Measurements from ENCODE around the gene SYNPO.

Gene SYNPO

DNA sequence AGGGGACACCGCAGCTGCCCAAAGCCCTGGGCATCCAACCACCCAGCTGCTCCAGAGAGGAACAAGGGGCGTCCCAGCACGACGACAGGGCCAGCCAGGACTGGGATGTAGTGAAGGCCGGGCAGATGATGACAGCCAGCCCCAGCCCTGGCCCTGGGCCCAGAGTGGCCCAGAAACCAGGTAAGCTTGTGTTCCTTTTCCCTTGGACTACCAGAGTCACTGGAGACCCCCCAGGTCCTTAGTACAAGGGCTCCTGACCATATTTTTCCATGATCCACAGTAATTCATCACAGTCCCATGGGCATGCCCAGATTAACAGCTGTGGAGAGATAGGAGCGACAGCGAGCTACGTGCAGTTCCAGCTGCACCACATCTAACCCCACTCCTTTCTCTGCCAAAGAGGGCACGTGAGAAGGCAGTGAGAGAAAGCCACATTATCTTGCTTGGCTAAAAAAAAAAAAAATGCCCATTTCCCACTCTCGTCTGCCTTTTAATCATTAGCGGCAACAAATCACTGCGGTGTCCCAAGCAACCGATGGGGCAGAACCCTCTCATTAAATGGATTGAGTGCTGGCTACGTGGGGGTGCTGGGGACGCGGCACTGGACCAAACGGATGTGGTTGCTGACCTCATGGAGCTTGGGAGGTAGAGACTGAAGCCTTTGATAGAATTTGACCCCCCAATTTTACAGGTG, 21.7 kb upstream of the SYNPO start:
- no peak overlapping the region for H3K4me3 ChIP-seq (ENCODE audit: low read depth, low read length)
- TF ChIP-seq, protein P1, sequence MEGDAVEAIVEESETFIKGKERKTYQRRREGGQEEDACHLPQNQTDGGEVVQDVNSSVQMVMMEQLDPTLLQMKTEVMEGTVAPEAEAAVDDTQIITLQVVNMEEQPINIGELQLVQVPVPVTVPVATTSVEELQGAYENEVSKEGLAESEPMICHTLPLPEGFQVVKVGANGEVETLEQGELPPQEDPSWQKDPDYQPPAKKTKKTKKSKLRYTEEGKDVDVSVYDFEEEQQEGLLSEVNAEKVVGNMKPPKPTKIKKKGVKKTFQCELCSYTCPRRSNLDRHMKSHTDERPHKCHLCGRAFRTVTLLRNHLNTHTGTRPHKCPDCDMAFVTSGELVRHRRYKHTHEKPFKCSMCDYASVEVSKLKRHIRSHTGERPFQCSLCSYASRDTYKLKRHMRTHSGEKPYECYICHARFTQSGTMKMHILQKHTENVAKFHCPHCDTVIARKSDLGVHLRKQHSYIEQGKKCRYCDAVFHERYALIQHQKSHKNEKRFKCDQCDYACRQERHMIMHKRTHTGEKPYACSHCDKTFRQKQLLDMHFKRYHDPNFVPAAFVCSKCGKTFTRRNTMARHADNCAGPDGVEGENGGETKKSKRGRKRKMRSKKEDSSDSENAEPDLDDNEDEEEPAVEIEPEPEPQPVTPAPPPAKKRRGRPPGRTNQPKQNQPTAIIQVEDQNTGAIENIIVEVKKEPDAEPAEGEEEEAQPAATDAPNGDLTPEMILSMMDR (IDR thresholded peaks at IDR 0.05; ENCODE audit: borderline replicate concordance, insufficient read depth, low read depth, low read length): no peak

DNA sequence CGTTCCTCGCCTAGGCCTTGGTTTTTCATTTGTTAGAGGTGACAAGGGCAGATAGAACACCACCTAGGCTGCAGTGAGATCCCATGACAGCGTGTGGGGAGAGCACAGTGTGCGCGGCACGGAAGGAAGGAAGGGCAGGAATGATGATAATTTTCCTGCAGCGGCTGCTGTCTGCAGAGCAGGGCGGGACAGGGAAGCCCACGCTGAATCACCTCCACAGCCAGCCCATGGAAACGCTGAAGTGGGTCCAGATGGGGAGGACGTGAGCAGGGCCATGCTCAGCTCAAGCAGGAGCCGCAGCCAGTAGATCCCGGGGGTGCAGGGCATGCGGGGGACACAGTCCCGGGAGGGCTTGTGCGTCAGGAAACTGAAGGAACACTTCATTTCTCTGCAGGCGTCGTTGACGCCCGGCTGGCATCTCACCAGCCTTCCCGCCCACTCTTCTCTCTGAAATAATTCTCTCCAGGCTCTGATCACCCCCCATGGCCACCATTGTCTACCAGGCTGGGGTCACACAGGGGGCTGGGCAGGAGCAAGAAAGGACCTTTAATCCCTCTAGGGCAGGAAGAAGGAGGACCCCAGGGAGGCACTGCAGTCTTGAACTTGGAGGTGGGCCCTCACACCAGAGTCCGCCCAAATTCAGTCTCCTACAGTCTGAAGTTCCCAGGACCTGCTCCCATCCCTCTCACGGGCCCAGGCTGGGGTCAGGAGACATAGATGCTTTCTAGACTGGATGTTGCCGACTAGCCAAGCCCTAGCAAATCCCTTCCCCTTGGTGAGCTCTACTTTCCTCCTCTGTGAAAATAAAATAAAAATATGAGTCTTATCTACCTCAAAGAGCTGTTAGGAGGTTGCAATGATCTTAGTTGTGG, 20.9 kb upstream of the SYNPO start:
- TF ChIP-seq, protein P1 (IDR thresholded peaks at IDR 0.05; ENCODE audit: borderline replicate concordance, insufficient read depth, low read depth, low read length): no peak

DNA sequence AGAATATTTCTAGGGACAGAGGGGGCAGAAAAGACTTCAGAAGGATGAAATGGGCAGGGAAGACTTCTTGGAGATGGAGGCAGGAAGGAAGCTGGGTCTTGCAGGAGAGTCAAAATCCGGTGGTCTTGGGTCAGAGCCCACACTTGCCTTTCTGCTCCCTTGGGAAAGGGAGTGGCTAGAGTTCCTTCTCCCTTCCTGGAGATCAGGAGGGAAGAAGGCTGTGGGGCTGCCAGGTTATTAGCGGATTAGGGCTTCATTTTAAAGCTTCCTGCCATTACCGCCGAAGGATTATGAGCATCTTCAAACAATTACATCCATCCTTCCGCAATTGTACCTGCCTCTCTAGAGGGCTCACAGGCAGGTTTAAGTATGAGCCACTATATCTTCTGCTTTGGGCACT, 19.2 kb upstream of the SYNPO start:
- no peak overlapping the region for H3K4me3 ChIP-seq (ENCODE audit: low read depth, low read length)
- TF ChIP-seq, protein P1 (IDR thresholded peaks at IDR 0.05; ENCODE audit: borderline replicate concordance, insufficient read depth, low read depth, low read length): no peak

More for the DNA sequence above, 20.9 kb upstream of the SYNPO start:
- H3K4me3 ChIP-seq (ENCODE audit: low read depth, low read length): no peak overlapping the region

DNA sequence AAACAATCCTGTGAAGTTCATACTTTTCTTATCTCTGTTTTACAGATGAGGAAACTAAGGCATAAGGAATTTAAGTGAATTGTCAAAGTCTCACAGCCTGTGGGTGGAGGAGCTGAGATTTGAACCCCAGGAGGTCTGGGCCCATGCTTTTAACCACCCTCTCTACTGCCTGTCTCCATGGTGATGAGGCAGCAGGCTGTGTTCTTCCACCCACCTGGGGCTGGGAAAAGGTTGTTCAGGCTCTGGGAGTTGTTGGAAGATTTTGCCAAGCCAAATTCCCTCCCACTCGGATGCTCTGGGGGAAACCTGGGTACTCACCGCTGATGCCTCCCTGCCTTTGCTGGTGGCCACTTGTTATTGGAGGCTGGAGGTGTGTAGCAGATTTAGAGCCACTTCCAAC, 18.3 kb upstream of the SYNPO start:
- H3K4me3 ChIP-seq (ENCODE audit: low read depth, low read length): no peak overlapping the region
- TF ChIP-seq, protein P1 (IDR thresholded peaks at IDR 0.05; ENCODE audit: borderline replicate concordance, insufficient read depth, low read depth, low read length): no peak

DNA sequence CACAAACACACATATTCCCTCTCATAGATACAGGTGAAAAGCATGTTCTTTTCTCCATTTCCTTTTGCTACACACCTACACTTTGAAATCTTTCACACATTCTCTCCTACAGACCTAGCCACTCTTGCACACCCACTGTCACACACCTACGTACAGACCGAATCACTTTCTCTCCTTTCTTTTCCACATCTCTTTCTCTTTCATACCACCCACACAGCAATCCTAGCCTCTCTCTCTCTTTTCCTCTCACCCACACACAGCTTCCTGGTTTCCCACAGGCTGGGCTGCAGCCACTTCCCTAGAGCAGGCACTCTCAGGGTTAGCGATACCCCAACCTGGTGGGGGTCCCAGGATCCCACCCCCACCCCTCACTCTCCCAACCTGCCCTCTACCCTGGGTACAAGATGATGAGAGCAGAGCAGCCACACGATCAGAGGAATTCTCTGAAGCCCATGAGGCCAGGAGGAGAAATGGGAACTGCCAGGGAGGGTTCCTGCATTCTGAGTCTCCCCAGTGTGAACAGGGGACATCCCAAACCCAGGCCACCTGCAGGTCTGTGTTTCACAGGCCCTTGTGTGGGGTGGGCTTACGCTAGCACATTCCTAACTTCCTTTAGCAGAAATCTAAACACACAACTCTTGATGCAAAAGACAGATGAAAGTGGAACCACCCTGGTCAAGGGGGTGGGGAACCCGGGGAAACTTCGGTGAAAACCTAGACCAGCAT, 17.1 kb upstream of the SYNPO start:
- H3K4me3 ChIP-seq (ENCODE audit: low read depth, low read length): no peak overlapping the region
- TF ChIP-seq, protein P1 (IDR thresholded peaks at IDR 0.05; ENCODE audit: borderline replicate concordance, insufficient read depth, low read depth, low read length): no peak

DNA sequence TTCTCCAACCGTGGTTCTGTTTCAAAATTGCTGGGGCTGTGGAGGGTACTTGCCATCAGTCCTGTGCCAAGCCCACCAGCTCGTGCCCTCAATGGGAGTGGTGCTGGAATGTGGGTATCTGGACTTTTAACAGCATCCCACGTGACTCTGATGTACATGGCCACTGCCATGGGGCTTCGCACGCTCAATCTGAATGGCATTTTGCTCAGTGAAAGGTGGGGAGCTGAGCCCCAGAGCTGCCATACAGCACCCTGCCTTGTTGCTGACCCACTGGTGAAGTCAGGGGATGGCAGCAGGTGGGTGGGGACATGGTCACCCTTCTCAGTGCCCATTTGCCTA, 16.6 kb upstream of the SYNPO start:
- no peak overlapping the region for H3K4me3 ChIP-seq (ENCODE audit: low read depth, low read length)
- TF ChIP-seq, protein P1 (IDR thresholded peaks at IDR 0.05; ENCODE audit: borderline replicate concordance, insufficient read depth, low read depth, low read length): no peak

Data from GM12875 (cell line).